Activated T-helper 1 cell treated with anti-CD3 and anti-CD28 coated beads, Interleukin-2, amount 50 U/mL, for 16 hours (primary cell): ENCODE results near the gene SLC5A6.
"Not testable (repeated sequence)": the region's sequence is repeated elsewhere in the genome, so short reads cannot be mapped to it uniquely, and the experiment has no call there.

Source experiments
- DNase-seq, 2 donors: peaks; one replicate each; pipeline ENCODE4 v3.0.0-alpha.2; 2020; ENCODE audit warnings: low read depth in 1 of 2, low spot score in 1 of 2

SLC5A6 gene

GRCh38 chr2:27177441-27178351 lies 34.4 kb downstream of the SLC5A6 start:
- no peak for DNase-seq

DNA sequence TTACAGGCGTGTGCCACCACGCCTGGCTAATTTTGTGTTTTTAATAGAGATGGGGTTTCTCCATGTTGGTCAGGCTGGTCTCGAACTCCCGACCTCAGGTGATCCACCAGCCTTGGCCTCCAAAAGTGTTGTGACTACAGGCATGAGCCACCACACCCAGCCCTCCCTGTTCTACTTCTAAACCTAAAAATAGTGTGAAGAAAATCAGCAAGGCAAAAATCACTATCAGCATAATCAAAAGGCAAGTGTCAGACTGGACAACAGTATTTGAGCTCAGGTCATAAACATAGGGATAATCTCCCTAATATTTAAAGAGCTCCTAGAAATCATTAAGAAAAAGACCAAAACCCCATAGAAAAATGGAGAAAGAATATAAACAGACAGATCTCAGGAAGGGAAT lies 36.3 kb downstream of the SLC5A6 start:
- DNase-seq = not testable (repeated sequence)

DNA sequence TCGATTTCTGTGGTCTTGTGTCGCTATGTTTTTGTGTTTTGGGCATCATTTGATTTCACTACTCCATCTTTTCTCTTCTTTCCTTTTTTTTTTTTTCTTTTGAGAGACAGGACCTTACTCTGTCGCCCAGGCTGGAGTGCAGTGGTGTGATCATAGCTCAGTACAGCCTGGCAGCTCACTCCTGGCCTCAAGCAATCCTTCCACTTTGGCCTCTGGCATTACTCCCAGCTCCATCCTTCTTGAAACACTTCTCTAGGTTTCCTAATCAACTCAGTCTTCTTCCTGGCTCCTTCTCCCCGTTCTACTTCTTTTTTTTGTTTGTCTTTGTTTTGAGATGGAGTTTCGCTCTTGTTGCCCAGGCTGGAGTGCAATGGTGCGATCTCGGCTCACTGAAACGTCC lies 36.7 kb downstream of the SLC5A6 start:
- DNase-seq = no peak

- DNase-seq = no peak
Observed at GRCh38 chr2:27174638-27175037, 37.4 kb downstream of the SLC5A6 start.

GRCh38 chr2:27171351-27171848 lies 40.7 kb downstream of the SLC5A6 start:
- no peak for DNase-seq

GRCh38 chr2:27170581-27171337 lies 41.3 kb downstream of the SLC5A6 start:
- DNase-seq = no peak

DNA sequence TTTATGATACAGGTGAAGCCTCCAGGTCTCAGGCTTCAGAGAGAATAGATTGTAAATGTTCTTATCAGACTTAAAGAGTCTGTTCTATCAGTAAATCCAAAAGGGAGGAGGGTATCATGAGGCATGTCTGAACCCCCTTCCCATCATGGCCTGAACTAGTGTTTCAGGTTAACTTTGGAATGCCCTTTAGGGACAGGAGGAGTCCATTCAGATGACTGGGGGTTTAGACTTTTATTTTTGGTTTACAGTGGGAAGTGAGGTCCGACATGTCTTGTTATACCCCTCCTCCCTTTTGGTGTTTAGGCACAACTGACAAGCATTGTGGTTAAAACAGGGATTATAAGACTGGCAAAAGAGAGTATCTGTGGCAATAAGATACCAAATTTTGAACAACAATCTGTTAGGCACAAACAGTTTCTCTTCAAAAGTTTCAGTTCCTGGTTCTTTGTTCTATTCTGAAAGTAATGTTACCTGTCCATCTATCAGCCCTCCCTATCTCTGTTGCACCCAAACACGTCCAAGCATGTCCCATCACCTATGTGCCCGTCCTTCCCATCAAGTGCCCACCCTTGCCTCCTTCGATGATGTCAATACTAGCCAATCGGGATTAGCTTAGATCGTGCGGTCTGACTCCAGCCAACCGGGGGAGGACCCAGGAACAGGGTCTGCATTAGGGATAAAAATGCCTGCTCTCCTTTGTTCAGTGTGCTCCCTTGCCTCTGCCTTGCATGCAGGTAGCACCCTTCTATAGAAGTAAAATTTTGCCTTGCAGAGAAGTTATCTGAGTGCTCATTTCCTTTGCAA lies 46.9 kb downstream of the SLC5A6 start:
- DNase-seq = no peak

GRCh38 chr2:27162151-27163121 lies 49.6 kb downstream of the SLC5A6 start:
- DNase-seq = no peak

DNA sequence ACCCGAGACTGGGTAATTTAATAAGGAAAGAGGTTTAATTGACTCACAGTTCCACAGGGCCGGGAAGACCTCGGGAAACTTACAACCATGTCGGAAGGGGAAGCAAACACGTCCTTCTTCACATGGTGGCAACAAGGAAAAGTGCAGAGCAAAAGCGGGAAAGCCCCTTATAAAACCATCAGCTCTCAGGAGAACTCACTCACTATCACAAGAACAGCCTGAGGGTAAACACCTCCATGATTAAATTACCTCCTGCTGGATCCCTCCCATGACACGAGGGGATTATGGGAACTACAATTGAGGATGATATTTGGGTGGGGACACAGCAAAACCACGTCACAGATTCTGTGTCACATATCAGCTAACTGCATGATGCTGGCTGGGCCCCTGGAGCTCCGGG lies 51.9 kb downstream of the SLC5A6 start:
- DNase-seq = no peak

GRCh38 chr2:27159271-27159670 lies 52.8 kb downstream of the SLC5A6 start:
- no peak for DNase-seq

DNA sequence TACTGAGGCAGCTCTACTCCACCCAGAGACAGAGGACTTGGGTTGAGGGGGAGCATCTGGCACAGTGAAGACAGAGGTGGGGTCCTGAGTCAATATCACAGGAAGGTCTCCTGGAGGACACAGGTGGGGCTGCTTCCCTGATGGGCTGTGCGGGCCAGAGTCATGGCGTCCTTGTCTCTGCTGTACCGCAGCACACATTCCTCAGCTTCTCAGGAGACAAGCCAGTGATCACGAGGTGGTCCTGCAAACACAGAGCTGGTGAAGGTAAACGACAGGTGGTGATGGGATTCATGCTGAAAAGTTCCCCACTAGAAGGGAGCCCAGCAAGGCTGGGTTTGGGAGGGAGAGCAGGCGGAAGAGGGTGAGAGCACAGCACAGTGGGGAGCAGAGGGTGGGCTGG lies 53.6 kb downstream of the SLC5A6 start:
- no peak for DNase-seq

GRCh38 chr2:27155069-27155520 lies 57.0 kb downstream of the SLC5A6 start:
- DNase-seq = no peak

DNA sequence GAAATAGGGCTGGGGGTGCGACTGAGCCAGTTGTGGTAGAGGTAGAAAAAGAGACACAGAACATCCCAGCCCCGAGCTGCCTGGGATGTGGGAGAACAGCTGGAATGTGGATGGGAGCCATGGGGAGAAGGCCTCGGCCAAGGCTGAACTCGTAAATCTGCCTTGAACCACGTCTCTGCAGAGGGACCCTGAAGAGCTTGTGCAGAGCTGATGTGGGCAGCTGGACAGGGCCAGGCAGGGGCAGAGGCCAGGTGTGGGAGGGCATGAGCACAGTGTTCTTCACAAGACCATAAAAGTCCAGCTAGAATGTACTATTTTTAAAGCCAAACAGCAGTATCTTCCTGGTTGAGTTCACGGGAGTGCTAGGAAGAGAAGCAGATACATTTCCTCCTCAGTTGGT lies 57.6 kb downstream of the SLC5A6 start:
- DNase-seq = no peak

DNA sequence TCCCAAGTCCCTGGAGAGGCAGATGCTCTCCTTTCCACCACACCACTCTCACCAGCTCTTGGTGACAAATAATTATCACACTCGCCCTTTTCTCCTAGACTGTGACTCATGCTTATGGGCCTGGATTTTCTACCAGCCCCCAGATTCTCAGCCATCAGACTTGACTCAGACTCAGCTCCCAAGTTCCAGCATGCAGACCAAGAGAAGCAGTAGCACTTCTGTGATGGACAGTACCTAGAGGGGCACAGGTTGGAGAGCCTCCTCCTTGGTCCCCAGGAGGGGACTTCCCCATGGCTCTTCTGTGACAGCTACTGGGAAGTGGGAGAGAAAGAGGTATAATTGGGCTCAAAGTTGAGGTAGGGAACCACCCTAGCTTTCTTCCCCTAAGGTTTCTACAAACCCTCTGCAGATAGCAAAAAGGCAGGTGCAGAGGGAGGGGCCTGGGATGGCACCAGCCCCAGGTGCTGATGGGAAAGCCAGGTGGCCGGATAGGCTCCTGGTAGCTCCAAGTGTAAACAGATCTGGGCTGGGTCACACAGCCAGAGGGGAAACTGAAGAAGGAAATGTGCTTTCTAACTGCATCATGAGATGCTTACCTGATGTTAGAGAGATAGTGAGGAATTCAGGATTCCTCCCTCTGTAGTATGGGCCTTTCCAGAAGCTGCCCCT lies 59.1 kb downstream of the SLC5A6 start:
- DNase-seq = no peak

DNA sequence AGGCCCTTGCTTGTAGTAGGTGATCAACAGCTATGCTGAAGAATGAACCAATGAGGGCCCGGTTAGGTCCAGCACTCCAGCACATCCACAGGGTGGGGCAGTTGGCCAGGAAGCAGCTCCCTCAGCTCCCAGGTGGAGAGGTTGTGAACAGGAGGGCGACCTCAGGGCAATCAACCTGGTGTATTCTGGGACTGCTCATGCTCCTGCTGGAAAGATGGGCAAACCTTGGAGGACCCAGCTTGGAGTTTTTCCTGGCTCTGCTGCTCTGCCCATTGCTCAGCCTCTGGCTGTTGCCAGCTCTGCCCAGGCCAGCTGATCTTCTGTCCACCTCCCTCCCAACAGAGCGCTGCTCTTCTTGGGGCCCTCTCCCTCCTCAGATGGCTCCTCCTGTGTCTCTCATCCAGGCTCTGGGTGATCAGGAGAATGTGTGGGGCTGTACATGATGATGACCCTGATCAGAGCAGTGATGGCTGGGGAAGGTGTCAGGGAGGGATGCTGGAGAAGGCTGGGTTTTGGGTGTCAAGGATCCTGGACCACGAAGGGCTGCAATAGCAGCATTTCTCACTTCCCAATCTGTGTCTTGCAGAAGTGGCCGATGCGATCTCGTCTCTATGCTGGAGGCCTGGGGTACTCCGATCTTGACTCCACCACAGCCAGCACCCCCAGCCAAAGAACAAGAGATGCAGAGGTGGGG lies 59.8 kb downstream of the SLC5A6 start:
- DNase-seq = no peak

DNA sequence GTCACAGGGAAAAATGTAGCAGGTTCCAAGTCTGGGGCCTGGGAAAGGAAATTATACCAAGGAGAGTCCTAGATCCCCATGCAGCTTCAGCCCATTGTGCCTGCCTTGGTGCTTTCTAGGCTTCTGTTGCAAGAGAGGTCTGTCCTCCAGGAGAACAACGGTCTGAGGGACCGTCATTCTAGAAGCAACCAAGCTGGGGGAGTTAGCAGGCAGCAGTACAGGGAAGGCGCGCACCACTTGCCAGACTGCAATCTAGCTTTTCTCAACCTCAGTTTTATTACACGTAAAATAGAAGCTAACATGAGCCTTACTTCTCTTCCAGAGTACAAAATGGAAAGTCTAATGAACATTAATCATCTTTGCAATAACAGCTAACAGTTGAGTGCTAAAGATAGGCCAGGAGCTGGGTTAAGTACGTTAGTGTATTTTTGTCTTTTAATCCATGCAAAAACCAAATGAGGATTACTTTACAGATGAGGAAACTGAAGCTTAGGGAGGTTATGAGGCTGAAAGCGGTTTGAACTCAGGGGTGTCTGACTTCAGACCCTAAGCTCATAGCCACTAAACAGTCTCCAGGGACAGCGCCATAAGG lies 61.3 kb downstream of the SLC5A6 start:
- no peak for DNase-seq
